SH-SY5Y (cell line): ENCODE measurements around the gene CACNA1I.

Experiments
- GATA2 ChIP-seq: IDR thresholded peaks from 2 replicates; pipeline ENCODE4 v1.6.1; 2011; ENCODE audit warnings: mild to moderate bottlenecking, low read depth, low read length
- GATA3 ChIP-seq: IDR thresholded peaks from 2 replicates; pipeline ENCODE4 v1.6.1; 2011; ENCODE audit warnings: low read depth, mild to moderate bottlenecking, low read length, moderate library complexity

DNA sequence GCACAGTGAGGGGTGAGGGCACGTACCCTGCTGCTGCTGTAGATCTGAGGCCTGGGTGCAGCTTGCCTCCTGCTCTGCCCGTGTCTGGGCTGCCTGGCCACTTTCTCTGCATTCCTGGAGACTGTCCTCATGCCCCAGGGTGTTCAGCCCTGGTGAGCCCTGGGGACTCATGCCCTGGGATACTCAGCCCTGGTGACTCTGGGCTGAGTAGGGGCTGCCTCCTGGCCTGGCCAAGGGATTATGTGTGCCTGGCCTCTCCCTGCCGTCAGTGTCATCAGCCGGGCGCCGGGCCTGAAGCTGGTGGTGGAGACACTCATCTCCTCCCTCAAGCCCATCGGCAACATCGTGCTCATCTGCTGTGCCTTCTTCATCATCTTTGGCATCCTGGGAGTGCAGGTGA is 94.7 kb downstream of the CACNA1I start:
- TF ChIP-seq GATA2 (no peak), GATA3 (no peak)
